Endodermal cell (in vitro differentiated cells): ENCODE results near the gene FXR1. TPM values are rescaled to one million over a fixed set of nuclear protein-coding genes. Genes with fewer than 3 reads are reported as not detected.
A peak's percentile ranks its signal among the peaks of the same experiment; 100 is the strongest.

Experiments used
- DNase-seq: peaks from one replicate; pipeline ENCODE4 v3.0.0-alpha.2; 2017
- H3K27ac ChIP-seq: 2 replicates; pipeline ENCODE4 v1.5.1; 2013; ENCODE audit warnings: mild to moderate bottlenecking, low read depth, low read length, moderate library complexity
- H3K27me3 ChIP-seq: 2 replicates; pipeline ENCODE4 v1.6.1; 2013; ENCODE audit warnings: mild to moderate bottlenecking, low read length, moderate library complexity; ENCODE audit not compliant: insufficient read depth, control insufficient read depth, poor library complexity, severe bottlenecking
- H3K36me3 ChIP-seq: 2 replicates; pipeline ENCODE4 v1.7.0; 2013; ENCODE audit warnings: mild to moderate bottlenecking, low read length, moderate library complexity; ENCODE audit not compliant: control insufficient read depth, insufficient read depth
- H3K4me1 ChIP-seq: one replicate; pipeline ENCODE4 v1.7.0; 2013; ENCODE audit warnings: low read length; ENCODE audit not compliant: control insufficient read depth, insufficient read depth
- H3K4me3 ChIP-seq: 2 replicates; pipeline ENCODE4 v1.5.1; 2013; ENCODE audit warnings: mild to moderate bottlenecking, low read length, moderate library complexity
- H3K9ac ChIP-seq: 2 replicates; pipeline ENCODE4 v1.6.1; 2013; ENCODE audit warnings: mild to moderate bottlenecking, low read length, moderate library complexity; ENCODE audit not compliant: poor library complexity, severe bottlenecking; ENCODE audit errors: extremely low read depth
- H3K9me3 ChIP-seq: 2 replicates; pipeline ENCODE4 v1.6.1; 2013; ENCODE audit warnings: mild to moderate bottlenecking, low read length, moderate library complexity; ENCODE audit not compliant: control insufficient read depth
- H3K27ac Mint-ChIP-seq: 2 replicates; pipeline ENCODE4 v1.8.0; 2020; ENCODE audit warnings: mixed read lengths
- H3K27me3 Mint-ChIP-seq: 2 replicates; pipeline ENCODE4 v1.8.0; 2021; ENCODE audit warnings: mild to moderate bottlenecking, mixed read lengths; ENCODE audit not compliant: insufficient read depth
- H3K36me3 Mint-ChIP-seq: 2 replicates; pipeline ENCODE4 v1.8.0; 2020; ENCODE audit warnings: low read depth, mixed read lengths
- H3K4me1 Mint-ChIP-seq: 2 replicates; pipeline ENCODE4 v1.8.0; 2020; ENCODE audit warnings: mixed read lengths
- H3K4me3 Mint-ChIP-seq: 2 replicates; pipeline ENCODE4 v1.8.0; 2020; ENCODE audit warnings: mild to moderate bottlenecking, moderate library complexity, mixed read lengths
- H3K9me3 Mint-ChIP-seq: 2 replicates; pipeline ENCODE4 v1.8.0; 2020; ENCODE audit warnings: mild to moderate bottlenecking, mixed read lengths
- whole genome bisulfite sequencing, 2 experiments: methylation state at CpG; one replicate each; pipeline versions ENCODE4 v1.1.5 to v1.1.7; 2013; ENCODE audit warnings: missing lambda C conversion rate in 2 of 2, mixed read lengths in 1 of 2; ENCODE audit not compliant: insufficient coverage in 1 of 2, insufficient read length in 1 of 2; 5-methylcytosine and 5-hydroxymethylcytosine counted together
- total RNA-seq, 2 donors: library from RNA; stranded (reverse); fragmentation: NEBNext Ultra II Directional in 1 of 2; extraction: Animal tissue kit (Norgen Biotek cat#: 25700) in 1 of 2; gene quantifications; 2 replicates in 1 of 2; 3 replicates in 1 of 2; pipeline ENCODE4 v1.2.1, GENCODE V29; 2021
- TF ChIP-seq, protein P1 (sequence below): fragments of 200-600 bp; sonication (generic); conservative IDR thresholded peaks from 2 replicates; pipeline ENCODE4 v1.5.0; 2021; ENCODE audit warnings: antibody characterized with exemption, mild to moderate bottlenecking

The FXR1 gene
- total RNA-seq, 2 donors from 2014 or later = 252 to 298 TPM

DNA sequence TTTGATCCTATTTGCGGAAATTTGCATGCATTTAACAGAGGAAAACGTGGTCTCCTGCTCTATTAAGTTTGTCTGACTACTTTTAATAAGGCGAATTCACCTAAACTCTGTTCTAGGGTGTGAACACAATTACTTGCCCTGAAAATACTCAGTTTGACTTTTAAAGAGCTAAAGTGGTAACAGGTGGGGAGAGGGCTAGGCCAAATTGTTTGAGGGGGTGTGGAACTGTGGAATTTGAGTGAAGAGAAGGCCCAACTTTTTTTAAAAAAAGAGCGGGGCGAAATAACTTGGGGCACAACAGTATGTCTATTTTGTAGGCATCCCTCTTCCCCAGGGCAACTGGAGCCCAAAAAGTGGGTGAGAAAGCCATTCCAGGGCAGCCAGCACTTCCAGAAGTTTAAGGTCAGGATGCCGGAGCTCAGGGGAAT, 580 bp upstream of the FXR1 start:
- WGBS, 2 experiments = 31 to 33% methylated on average over 5 to 6 of the region's 6 CpGs

DNA sequence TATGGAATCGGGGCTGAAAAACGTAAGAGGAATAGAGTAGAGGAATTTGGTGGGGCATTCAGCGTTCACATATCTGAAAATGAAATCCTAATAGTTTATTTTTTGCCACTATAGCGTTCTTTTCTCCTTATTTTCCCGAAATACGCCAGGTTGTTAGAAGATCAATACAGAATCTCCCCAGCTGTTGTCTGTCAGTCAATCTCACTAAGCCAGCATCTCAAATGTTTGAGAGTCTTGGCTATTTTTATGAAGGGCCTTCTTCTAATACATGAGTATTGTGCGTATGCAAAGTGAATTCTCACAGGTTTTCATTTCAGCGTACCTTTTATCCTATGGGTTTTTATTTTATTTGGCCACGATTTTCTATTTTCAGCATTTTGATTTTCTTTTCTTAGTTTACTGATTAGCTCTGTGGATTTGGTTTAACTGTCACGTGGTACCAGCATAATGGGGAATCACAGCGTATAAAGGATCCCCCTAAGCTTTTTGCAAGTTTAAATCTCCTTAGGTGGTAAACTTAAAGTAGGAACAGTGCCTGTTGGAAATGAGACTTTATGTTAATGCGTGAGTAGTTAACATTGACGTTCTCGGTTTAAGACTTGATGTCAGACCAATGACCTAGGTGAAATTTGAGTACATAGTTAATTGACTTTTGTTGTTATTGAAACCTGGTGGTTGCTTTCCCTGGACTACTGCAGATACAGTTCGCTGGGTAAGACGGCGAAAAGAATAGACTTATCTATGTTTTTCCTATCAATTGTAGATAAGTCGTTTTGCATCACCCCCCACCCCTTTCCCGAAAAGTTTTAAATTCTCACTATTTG, 1.3 kb downstream of the FXR1 start:
- no peaks in the 10 kb centered on the region for H3K4me1 ChIP-seq
- peaks cover 26% of the 10 kb centered on the region for H3K4me1 Mint-ChIP-seq
- H3K27me3 Mint-ChIP-seq = no peaks in the 10 kb centered on the region
- no peaks in the 10 kb centered on the region for H3K9me3 Mint-ChIP-seq
- 5 to 16% methylated on average over 12 to 18 of the region's 19 CpGs for WGBS, 2 experiments
- peak overlapping the region; percentile 97 for H3K27ac Mint-ChIP-seq
- H3K36me3 Mint-ChIP-seq = peaks cover 36% of the 10 kb centered on the region
- H3K4me3 ChIP-seq = peak overlapping the region; percentile 92
- DNase-seq = no peak
- peak overlapping the region; percentile 86 for H3K4me3 Mint-ChIP-seq
- H3K9me3 ChIP-seq = no peaks in the 10 kb centered on the region
- H3K27ac ChIP-seq = peak overlapping the region; percentile 97
- H3K9ac ChIP-seq = peak overlapping the region; percentile 100
- H3K36me3 ChIP-seq = peaks cover 43% of the 10 kb centered on the region
- no peaks in the 10 kb centered on the region for H3K27me3 ChIP-seq
- TF ChIP-seq, protein P1, sequence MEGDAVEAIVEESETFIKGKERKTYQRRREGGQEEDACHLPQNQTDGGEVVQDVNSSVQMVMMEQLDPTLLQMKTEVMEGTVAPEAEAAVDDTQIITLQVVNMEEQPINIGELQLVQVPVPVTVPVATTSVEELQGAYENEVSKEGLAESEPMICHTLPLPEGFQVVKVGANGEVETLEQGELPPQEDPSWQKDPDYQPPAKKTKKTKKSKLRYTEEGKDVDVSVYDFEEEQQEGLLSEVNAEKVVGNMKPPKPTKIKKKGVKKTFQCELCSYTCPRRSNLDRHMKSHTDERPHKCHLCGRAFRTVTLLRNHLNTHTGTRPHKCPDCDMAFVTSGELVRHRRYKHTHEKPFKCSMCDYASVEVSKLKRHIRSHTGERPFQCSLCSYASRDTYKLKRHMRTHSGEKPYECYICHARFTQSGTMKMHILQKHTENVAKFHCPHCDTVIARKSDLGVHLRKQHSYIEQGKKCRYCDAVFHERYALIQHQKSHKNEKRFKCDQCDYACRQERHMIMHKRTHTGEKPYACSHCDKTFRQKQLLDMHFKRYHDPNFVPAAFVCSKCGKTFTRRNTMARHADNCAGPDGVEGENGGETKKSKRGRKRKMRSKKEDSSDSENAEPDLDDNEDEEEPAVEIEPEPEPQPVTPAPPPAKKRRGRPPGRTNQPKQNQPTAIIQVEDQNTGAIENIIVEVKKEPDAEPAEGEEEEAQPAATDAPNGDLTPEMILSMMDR = no peak

More for the DNA sequence above, 580 bp upstream of the FXR1 start:
- TF ChIP-seq, protein P1 = no peak
- Histone ChIP-seq H3K4me3 (peak overlapping the region; percentile 92), H3K9me3 (no peaks in the 10 kb centered on the region), H3K4me1 (no peaks in the 10 kb centered on the region), H3K27ac (no peak overlapping the region), H3K36me3 (peaks cover 24% of the 10 kb centered on the region), H3K9ac (peak overlapping the region; percentile 35), H3K27me3 (no peaks in the 10 kb centered on the region)
- Mint-ChIP-seq H3K4me1 (peaks cover 20% of the 10 kb centered on the region), H3K4me3 (peak overlapping the region; percentile 86), H3K27ac (peak overlapping the region; percentile 97), H3K27me3 (no peaks in the 10 kb centered on the region), H3K36me3 (peaks cover 28% of the 10 kb centered on the region), H3K9me3 (no peaks in the 10 kb centered on the region)
- no peak for DNase-seq

DNA sequence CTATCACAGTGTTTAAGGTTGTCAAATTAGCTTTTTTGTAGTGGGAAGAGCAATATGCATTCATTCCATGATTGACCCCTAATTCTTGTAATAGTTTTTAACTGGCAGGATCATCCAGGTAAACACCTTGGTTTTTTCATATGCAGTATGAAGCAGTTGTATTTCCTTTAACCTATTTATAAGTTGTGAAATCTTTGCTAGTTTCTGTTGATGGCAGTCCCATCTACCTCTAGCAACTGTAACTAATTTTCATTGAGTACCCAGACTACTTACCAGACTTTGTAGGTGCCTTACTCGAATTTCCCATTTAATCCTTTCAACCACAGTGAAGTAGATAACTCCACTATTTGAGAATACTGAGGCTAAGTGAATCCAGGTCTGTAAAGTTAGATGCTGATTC, 6.1 kb downstream of the FXR1 start:
- Histone ChIP-seq H3K9me3 (no peaks in the 10 kb centered on the region), H3K36me3 (peaks cover 66% of the 10 kb centered on the region), H3K4me3 (no peak overlapping the region), H3K4me1 (no peaks in the 10 kb centered on the region), H3K27ac (no peak overlapping the region), H3K27me3 (no peaks in the 10 kb centered on the region), H3K9ac (no peak overlapping the region)
- no peak for DNase-seq
- peaks cover 37% of the 10 kb centered on the region for H3K4me1 Mint-ChIP-seq
- WGBS, 2 experiments = 84% methylated on average over 1 of the region's 1 CpG; no CpG with 5 or more reads in 1 of the 2 experiments
- TF ChIP-seq, protein P1 = no peak
- peaks cover 51% of the 10 kb centered on the region for H3K36me3 Mint-ChIP-seq
- H3K27ac Mint-ChIP-seq = peak overlapping the region; percentile 21
- no peaks in the 10 kb centered on the region for H3K27me3 Mint-ChIP-seq
- no peak overlapping the region for H3K4me3 Mint-ChIP-seq
- H3K9me3 Mint-ChIP-seq = no peaks in the 10 kb centered on the region
